GM20000 (cell line): Measurements from ENCODE around the gene CCT2.

ENCODE experiments used
- DNase-seq: peaks from one replicate; pipeline ENCODE4 v3.0.0; 2012; ENCODE audit warnings: low spot score
- TF ChIP-seq, protein P1 (sequence below): IDR thresholded peaks from 2 replicates; pipeline ENCODE4 v1.5.1; 2012; ENCODE audit warnings: mild to moderate bottlenecking, control low read depth; ENCODE audit errors: extremely low read depth, missing control alignments

Gene CCT2

DNA sequence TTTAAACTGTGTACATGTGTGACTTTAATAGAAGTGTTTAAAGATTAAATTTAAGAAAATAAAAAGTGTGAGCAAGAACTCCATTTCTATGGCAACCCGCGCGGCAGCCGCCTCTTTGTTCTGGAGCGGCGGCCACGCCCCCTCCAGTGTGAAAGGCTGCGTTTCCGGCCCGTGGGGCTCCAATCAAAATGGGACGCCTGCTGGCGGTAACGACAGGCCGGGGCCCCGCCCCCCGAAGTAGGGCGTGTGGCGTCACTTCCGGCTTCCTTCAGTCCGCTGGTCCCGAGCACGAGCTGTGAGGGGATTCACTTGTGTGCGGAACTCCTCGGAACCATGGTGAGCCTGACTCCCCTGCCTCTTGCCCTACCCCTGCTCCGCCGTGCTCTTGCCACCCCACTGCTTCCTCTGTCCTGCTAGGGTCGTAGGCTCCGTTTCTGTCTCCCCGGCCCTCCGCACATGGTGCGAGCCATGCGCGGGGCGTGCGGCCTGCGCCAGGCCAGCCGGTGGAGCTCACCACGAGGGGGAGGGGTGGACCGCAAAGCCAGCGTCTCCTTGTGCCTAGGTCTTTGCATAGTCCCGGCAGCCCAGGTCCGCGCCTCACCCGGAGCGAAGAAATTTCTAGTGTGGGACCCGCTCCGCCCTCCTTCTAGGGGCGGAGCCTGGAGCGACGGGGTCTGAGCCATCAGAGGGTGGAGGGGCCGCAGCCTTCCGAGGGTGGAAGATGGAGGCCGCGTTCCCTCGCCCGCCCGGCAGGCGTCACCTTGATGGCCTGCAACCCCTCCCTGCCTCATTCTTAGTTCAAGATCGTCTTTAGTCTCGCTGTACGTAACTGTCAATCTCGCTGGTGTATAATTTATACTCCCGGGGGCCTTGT, at the start of gene CCT2:
CCT2 (plus strand) TSS at position 271 of the 874 bp plus-strand sequence; CDS start at position 334, 63 bp downstream.
- TF ChIP-seq, protein P1, sequence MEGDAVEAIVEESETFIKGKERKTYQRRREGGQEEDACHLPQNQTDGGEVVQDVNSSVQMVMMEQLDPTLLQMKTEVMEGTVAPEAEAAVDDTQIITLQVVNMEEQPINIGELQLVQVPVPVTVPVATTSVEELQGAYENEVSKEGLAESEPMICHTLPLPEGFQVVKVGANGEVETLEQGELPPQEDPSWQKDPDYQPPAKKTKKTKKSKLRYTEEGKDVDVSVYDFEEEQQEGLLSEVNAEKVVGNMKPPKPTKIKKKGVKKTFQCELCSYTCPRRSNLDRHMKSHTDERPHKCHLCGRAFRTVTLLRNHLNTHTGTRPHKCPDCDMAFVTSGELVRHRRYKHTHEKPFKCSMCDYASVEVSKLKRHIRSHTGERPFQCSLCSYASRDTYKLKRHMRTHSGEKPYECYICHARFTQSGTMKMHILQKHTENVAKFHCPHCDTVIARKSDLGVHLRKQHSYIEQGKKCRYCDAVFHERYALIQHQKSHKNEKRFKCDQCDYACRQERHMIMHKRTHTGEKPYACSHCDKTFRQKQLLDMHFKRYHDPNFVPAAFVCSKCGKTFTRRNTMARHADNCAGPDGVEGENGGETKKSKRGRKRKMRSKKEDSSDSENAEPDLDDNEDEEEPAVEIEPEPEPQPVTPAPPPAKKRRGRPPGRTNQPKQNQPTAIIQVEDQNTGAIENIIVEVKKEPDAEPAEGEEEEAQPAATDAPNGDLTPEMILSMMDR = no peak

DNA sequence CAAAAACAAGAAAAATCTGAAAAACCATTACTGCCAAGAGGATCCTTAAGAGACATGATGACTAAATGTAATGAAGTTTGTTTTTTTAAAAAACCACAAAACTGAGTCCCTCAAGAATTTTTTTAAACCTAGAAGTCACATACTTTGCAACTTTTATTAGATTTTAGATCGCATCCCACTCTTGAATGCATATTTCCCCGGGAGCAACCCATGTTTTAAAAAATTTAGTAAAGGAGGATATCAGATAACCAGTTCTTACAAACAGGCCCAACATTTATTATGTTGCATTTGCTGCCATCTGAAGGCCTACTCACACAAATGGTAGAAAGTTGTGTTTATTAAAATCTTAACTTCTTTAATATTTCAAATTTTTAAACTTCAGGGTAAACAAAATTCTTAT, 44.3 kb upstream of the CCT2 start:
- DNase-seq = no peak

More for the DNA sequence above, at the start of gene CCT2:
- peak; percentile 93 for DNase-seq

DNA sequence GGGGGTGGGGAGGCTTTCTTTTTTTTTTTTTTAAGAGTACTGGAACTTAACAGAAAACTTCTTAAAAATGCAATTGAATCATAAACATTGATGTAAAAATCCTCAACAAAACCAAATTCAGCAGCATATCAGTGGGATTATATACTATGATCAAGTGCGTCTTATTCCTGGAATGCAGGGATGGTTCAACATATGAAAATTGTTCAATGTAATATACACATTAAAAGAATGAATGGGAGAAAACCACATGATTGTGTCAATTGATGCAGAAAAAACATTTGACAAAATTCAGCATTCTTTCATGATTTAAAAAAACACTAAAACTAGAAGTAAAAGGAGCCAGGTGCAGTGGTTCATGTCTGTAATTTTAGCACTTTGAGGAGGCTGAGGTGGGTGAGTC, 41.2 kb upstream of the CCT2 start:
- TF ChIP-seq, protein P1 = no peak
- no peak for DNase-seq

More for the DNA sequence above, 44.3 kb upstream of the CCT2 start:
- TF ChIP-seq, protein P1 = no peak

DNA sequence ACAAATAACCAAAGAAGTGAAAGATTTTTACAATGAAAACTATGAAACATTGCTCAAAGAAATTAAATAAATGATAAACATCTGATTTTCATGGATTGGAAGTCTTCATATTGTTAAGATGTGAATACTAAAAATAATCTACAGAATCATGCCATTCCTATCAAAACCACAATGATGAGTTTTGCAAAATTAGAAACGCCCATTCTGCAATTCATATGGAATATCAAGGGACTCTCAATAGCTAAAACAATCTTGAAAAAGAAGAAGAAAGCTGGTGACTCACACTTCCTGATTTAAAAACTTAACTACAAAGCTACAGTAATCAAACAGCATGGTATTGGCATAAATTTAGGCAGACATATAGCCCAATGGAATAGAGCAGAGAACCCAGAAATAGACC, 40.2 kb upstream of the CCT2 start:
- TF ChIP-seq, protein P1 = no peak
- DNase-seq = no peak

DNA sequence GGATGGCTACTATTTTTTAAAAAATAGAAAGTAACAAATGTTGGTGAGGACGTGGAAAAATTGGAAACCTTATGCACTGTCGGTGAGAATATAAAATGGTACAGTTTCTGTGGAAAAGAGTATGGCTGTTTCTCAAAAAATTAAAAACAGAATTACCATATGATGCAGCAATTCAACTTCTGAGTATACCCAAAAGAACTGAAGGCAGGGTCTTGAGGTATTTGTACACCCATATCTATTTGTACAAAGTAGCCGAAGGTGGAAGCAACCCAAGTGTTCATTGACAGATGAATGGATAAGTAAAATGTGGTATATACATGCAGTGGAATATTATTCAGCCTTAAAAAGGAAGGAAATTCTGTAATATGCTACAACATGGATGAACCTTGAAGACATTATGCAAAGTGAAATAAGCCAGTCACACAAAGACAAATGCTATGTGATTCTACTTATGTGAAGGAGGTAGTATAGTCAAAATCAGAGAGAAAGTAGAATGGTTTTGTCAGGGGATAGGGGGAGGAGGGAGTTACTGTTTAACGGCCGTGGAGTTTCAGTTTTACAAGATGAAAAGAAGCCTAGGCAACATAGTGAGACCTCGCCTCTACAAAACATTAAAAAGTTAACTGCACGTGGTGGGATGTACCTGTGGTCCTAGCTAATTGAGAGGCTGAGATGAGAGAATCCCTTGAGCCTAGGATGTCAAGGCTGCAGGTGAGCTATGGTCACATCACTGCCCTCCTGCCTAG, 38.4 kb upstream of the CCT2 start:
- TF ChIP-seq, protein P1 = no peak

DNA sequence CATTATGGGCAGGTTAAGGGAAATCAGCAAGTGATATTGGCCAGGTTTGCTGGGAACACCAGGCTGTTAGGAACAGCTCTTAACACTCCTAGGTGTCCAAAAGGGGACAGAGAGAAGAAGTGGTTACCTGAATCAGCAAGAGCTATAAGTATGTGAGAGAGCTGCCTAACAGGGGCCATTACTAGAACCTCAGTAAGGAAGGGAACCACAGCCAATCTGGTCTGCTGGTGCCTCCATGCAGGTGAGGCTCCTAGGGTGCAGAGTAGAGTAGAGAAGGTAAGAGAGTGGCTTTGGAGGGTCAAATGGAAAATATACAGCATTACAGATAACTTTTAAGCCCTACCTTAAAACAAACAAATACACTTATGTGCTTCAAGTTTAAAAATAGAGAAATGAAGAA, 36.6 kb upstream of the CCT2 start:
- TF ChIP-seq, protein P1 = no peak
- DNase-seq = no peak

More for the DNA sequence above, 38.4 kb upstream of the CCT2 start:
- peak; percentile 25 for DNase-seq
